ENCODE measurements around the gene IQCC. TPM values are rescaled to one million over a fixed set of nuclear protein-coding genes. Genes with fewer than 3 reads are reported as not detected.

Gene IQCC
- total RNA-seq, 1 donor from 2014 or later, result 4.2 TPM

GRCh38 chr1:32186077-32186476 lies 19.4 kb upstream of the IQCC start:
- ChIA-PET CTCF (no interaction called here), POLR2A (no interaction called here)
- intact Hi-C loops (cut with micrococcal nuclease), result no loop called here
- ATAC-seq (ENCODE audit: low read depth), result no peak
- no peak for TF ChIP-seq CTCF (IDR thresholded peaks at IDR 0.05)
- Mint-ChIP-seq H3K9me3 (no peaks in the 10 kb centered on the region), H3K4me1 (peaks cover 33% of the 10 kb centered on the region), H3K27ac (no peak overlapping the region), H3K4me3 (no peak overlapping the region), H3K27me3 (no peaks in the 10 kb centered on the region), H3K36me3 (ENCODE audit: low read depth) (peaks cover 75% of the 10 kb centered on the region)
- no peak for DNase-seq

- TF ChIP-seq CTCF (IDR thresholded peaks at IDR 0.05), result no peak
- H3K27me3 Mint-ChIP-seq, result no peaks in the 10 kb centered on the region
- ChIA-PET POLR2A (no interaction called here), CTCF (no interaction called here)
- intact Hi-C loops (cut with micrococcal nuclease), result no loop called here
- no peak for ATAC-seq (ENCODE audit: low read depth)
- no peak overlapping the region for H3K4me3 Mint-ChIP-seq
- no peak overlapping the region for H3K27ac Mint-ChIP-seq
- H3K9me3 Mint-ChIP-seq, result no peaks in the 10 kb centered on the region
- H3K4me1 Mint-ChIP-seq, result peaks cover 29% of the 10 kb centered on the region
- no peak for DNase-seq
- H3K36me3 Mint-ChIP-seq (ENCODE audit: low read depth), result peaks cover 75% of the 10 kb centered on the region
Observed at GRCh38 chr1:32186491-32186890, 19.0 kb upstream of the IQCC start.

- H3K4me3 Mint-ChIP-seq, result no peak overlapping the region
- intact Hi-C loops (cut with micrococcal nuclease), result no loop called here
- no peak overlapping the region for H3K27ac Mint-ChIP-seq
- no peaks in the 10 kb centered on the region for H3K27me3 Mint-ChIP-seq
- peaks cover 17% of the 10 kb centered on the region for H3K4me1 Mint-ChIP-seq
- ATAC-seq (ENCODE audit: low read depth) (no peak), DNase-seq (no peak)
- no peak for TF ChIP-seq CTCF (IDR thresholded peaks at IDR 0.05)
- H3K36me3 Mint-ChIP-seq (ENCODE audit: low read depth), result peaks cover 79% of the 10 kb centered on the region
- ChIA-PET CTCF (no interaction called here), POLR2A (interaction anchor here (1.3 kb wide), 1 partner anchor 13 kb away, joined by 4 read pairs; the partner anchor contains the start of gene CCDC28B)
- H3K9me3 Mint-ChIP-seq, result no peaks in the 10 kb centered on the region
Observed at GRCh38 chr1:32187850-32188249, 17.6 kb upstream of the IQCC start.

GRCh38 chr1:32192220-32192948 lies 13.1 kb upstream of the IQCC start:
- Mint-ChIP-seq H3K4me1 (peaks cover 3% of the 10 kb centered on the region), H3K27me3 (no peaks in the 10 kb centered on the region), H3K36me3 (ENCODE audit: low read depth) (peaks cover 94% of the 10 kb centered on the region), H3K9me3 (no peaks in the 10 kb centered on the region), H3K4me3 (no peak overlapping the region), H3K27ac (no peak overlapping the region)
- intact Hi-C loops (cut with micrococcal nuclease), result no loop called here
- TF ChIP-seq CTCF (IDR thresholded peaks at IDR 0.05), result no peak
- ATAC-seq (ENCODE audit: low read depth), result no peak
- no peak for DNase-seq
- POLR2A ChIA-PET, result interaction anchor here (0.5 to 0.6 kb wide), 2 partner anchors 43 to 63 kb away, joined by 4 to 11 read pairs; no protein-coding TSS in a partner anchor
- CTCF ChIA-PET, result no interaction called here

GRCh38 chr1:32194984-32195383 lies 10.5 kb upstream of the IQCC start:
- intact Hi-C loops (cut with micrococcal nuclease), result no loop called here
- H3K36me3 Mint-ChIP-seq (ENCODE audit: low read depth), result peaks cover 79% of the 10 kb centered on the region
- POLR2A ChIA-PET, result interaction anchor here (1.3 kb wide), 1 partner anchor 11 kb away, joined by 4 read pairs; the partner anchor contains the start of gene IQCC
- ATAC-seq (ENCODE audit: low read depth), result no peak
- DNase-seq, result no peak
- no peak overlapping the region for H3K4me3 Mint-ChIP-seq
- H3K27me3 Mint-ChIP-seq, result no peaks in the 10 kb centered on the region
- no peak for TF ChIP-seq CTCF (IDR thresholded peaks at IDR 0.05)
- H3K9me3 Mint-ChIP-seq, result no peaks in the 10 kb centered on the region
- H3K4me1 Mint-ChIP-seq, result peaks cover 12% of the 10 kb centered on the region
- no peak overlapping the region for H3K27ac Mint-ChIP-seq
- CTCF ChIA-PET, result no interaction called here

Measured in activated B cell treated with CpG ODN at 0.5 μM for 24 hours (primary cell).